GM04504 (cell line): ENCODE measurements around the gene SCNN1B.
"Not testable (repeated sequence)": the region's sequence is repeated elsewhere in the genome, so short reads cannot be mapped to it uniquely, and the experiment has no call there.

Experiments used
- DNase-seq: peaks from one replicate; pipeline ENCODE4 v3.0.0-alpha.2; 2012; ENCODE audit warnings: low read depth

Gene SCNN1B

GRCh38 chr16:23381702-23382101 is 79.6 kb downstream of the SCNN1B start:
- not testable (repeated sequence) for DNase-seq

- DNase-seq = no peak
Observed at GRCh38 chr16:23382279-23382678, 80.2 kb downstream of the SCNN1B start.

- no peak for DNase-seq
Observed at GRCh38 chr16:23383881-23384280, 81.8 kb downstream of the SCNN1B start.

GRCh38 chr16:23384878-23385277 is 82.8 kb downstream of the SCNN1B start:
- DNase-seq = no peak

GRCh38 chr16:23385441-23385840 is 83.3 kb downstream of the SCNN1B start:
- DNase-seq = no peak

GRCh38 chr16:23387666-23388065 is 85.6 kb downstream of the SCNN1B start:
- no peak for DNase-seq

GRCh38 chr16:23388786-23389185 is 86.7 kb downstream of the SCNN1B start:
- no peak for DNase-seq

GRCh38 chr16:23389201-23389600 is 87.1 kb downstream of the SCNN1B start:
- no peak for DNase-seq

GRCh38 chr16:23389936-23390335 is 87.8 kb downstream of the SCNN1B start:
- DNase-seq = not testable (repeated sequence)

GRCh38 chr16:23391381-23392222 is 89.5 kb downstream of the SCNN1B start:
- DNase-seq = no peak

GRCh38 chr16:23392223-23392600 is 90.1 kb downstream of the SCNN1B start:
- DNase-seq = no peak

- no peak for DNase-seq
Observed at GRCh38 chr16:23394141-23394831, 92.2 kb downstream of the SCNN1B start.

GRCh38 chr16:23395732-23396131 is 93.6 kb downstream of the SCNN1B start:
- no peak for DNase-seq

GRCh38 chr16:23397464-23397863 is 95.4 kb downstream of the SCNN1B start:
- DNase-seq = no peak

GRCh38 chr16:23398987-23399805 is 97.1 kb downstream of the SCNN1B start:
- no peak for DNase-seq

- DNase-seq = not testable (repeated sequence)
Observed at GRCh38 chr16:23400447-23400846, 98.3 kb downstream of the SCNN1B start.

GRCh38 chr16:23401139-23401538 is 99.0 kb downstream of the SCNN1B start:
- DNase-seq = no peak

- DNase-seq = no peak
Observed at GRCh38 chr16:23402100-23402499, 100.0 kb downstream of the SCNN1B start.

GRCh38 chr16:23403547-23403946 is 101.4 kb downstream of the SCNN1B start:
- no peak for DNase-seq

- no peak for DNase-seq
Observed at GRCh38 chr16:23406024-23406423, 103.9 kb downstream of the SCNN1B start.

- no peak for DNase-seq
Observed at GRCh38 chr16:23406546-23407240, 104.6 kb downstream of the SCNN1B start.
